Astrocyte of the cerebellum (primary cell): Measurements from ENCODE around the gene GLTP.

Experiments
- DNase-seq: peaks from one replicate; pipeline ENCODE4 v3.0.0-alpha.2; 2011; ENCODE audit warnings: low read depth
- H3K4me3 ChIP-seq: 2 replicates; pipeline ENCODE4 v1.5.1; 2011; ENCODE audit warnings: mild to moderate bottlenecking, low read depth, low read length, moderate library complexity
- in situ Hi-C: cut with HindIII; loops from 2 replicates; pipeline ENCODE4 v1.10.0; 2017; ENCODE audit warnings: low sequenced_read_pairs
- TF ChIP-seq, protein P1 (sequence below): IDR thresholded peaks from 2 replicates; pipeline ENCODE4 v1.5.1; 2012; ENCODE audit warnings: low read length, low read depth, moderate library complexity, mild to moderate bottlenecking; ENCODE audit errors: missing control alignments

Gene GLTP

DNA sequence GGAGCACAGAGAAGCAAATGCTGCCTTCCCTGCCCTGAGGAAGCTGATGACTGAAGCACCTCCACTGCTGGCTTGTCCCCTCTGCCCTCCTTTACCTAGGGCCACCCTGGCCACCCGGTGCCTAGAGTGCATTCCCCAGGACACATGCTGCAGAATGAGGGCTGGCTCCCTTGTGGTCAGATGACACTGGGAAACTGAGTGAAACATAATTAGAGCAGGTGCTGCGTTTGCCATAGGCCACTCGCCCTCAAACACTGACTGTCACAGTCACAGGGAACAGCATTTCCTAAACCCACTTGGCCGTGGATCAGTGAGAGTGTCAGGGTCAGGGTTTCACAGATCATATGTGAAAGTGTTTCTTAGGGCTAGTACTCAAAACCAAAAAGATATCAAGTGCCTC, 35.7 kb upstream of the GLTP start:
- TF ChIP-seq, protein P1, sequence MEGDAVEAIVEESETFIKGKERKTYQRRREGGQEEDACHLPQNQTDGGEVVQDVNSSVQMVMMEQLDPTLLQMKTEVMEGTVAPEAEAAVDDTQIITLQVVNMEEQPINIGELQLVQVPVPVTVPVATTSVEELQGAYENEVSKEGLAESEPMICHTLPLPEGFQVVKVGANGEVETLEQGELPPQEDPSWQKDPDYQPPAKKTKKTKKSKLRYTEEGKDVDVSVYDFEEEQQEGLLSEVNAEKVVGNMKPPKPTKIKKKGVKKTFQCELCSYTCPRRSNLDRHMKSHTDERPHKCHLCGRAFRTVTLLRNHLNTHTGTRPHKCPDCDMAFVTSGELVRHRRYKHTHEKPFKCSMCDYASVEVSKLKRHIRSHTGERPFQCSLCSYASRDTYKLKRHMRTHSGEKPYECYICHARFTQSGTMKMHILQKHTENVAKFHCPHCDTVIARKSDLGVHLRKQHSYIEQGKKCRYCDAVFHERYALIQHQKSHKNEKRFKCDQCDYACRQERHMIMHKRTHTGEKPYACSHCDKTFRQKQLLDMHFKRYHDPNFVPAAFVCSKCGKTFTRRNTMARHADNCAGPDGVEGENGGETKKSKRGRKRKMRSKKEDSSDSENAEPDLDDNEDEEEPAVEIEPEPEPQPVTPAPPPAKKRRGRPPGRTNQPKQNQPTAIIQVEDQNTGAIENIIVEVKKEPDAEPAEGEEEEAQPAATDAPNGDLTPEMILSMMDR: no peak
- no peak for DNase-seq
- in situ Hi-C loops: no loop called here
- no peak overlapping the region for H3K4me3 ChIP-seq

DNA sequence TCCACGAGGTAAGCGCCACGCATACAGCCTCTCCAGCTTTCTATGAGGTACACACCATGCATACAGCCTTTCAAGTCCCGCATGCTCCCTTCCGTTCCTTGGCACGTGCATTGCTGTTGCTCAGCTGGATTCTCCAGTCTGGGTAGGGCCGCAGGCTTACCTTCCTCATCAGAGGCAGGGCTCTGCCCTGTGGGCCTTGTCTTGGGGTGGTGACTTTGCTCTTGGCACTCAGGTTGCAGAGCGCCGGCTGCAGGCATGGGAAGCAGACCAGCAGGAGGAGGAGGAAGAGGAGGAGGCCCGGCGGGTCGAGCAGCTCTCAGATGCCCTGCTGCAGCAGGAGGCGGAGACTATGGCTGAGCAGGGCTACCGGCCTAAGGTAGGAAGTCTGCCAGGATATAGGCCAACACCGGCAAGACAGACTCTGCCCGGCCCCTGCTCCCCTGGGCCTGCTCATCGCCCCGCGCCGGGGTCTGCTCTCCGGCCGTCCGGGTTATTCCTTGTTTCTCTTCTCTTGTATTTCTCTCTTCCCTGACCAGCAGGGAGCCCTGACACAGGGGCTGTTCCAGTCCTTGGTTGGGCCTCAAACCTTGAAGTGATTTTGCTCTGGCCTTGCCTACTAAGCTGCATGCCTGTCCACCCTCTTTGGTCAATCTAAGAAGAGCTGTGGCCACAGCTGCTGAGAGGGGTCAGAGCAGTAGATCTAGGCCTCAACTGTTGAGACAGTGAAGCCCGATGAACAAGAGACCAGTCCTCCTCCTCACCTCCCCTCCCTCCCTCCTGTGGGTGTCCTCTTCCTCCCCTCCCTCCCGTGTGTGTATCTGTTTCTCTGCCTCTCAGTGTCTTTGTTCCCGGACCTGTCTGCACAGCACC, 35.1 kb upstream of the GLTP start:
- H3K4me3 ChIP-seq: no peak overlapping the region
- TF ChIP-seq, protein P1: no peak
- no peak for DNase-seq
- in situ Hi-C loops: no loop called here

DNA sequence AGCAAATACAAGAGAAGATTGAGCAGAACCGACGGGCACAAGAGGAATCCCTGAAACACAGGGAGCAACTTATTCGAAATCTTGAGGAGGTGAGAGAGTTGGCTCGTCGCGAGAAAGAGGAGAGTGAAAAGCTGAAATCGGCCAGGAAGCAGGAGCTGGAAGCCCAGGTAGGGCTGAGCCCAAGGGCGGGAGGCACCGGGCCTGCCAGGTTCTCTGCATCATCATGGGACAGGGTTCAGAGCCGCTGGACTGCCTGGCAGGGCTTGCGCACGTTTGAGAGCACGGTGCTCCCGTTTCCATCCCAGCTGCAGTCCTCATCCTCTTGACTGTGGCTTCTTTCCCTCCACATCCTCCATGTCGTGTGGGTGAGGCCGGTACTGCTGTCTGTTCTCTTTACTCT, 34.1 kb upstream of the GLTP start:
- in situ Hi-C loops: no loop called here
- DNase-seq: no peak

DNA sequence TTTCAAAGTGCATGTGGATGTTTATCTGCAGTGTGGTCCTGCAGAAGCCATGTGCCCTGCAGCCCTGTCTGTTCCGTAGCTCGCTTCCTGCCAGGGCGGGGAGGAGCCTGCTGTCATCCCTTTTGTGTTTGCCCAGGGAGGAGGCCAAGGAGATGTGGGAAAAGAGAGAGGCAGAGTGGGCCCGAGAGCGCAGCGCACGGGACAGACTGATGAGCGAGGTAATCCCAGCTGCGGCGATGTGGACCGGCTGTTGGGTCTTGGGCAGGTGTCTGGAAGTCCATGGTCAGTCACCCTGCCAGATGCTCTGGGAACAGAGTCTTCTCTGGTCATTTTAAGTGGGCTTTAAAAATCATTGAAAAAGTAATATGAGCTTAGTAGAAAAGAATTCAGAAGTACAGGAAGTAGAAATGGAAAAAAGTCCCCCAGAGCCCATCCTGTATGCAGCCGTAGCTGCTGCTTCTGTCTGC, 32.5 kb upstream of the GLTP start:
- no peak for DNase-seq
- H3K4me3 ChIP-seq: no peak overlapping the region
- TF ChIP-seq, protein P1: no peak
- in situ Hi-C loops: no loop called here

More for the DNA sequence above, 34.1 kb upstream of the GLTP start:
- no peak overlapping the region for H3K4me3 ChIP-seq
- TF ChIP-seq, protein P1: no peak

DNA sequence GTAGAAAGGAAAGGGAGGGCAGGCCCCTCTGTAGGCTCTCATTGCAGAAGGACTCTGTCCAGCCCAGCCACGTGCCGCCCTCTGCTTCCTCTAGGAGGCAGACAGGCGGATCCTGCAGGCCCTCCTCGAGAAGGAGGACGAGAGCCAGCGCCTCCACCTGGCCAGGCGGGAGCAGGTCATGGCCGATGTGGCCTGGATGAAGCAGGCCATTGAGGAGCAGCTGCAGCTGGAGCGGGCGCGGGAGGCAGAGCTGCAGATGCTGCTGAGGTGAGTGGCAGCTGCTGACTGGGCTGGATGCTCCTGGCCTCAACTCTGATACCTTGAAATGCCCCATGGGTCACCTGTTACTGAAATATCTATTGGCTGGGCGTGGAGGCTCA, 30.6 kb upstream of the GLTP start:
- in situ Hi-C loops: no loop called here

DNA sequence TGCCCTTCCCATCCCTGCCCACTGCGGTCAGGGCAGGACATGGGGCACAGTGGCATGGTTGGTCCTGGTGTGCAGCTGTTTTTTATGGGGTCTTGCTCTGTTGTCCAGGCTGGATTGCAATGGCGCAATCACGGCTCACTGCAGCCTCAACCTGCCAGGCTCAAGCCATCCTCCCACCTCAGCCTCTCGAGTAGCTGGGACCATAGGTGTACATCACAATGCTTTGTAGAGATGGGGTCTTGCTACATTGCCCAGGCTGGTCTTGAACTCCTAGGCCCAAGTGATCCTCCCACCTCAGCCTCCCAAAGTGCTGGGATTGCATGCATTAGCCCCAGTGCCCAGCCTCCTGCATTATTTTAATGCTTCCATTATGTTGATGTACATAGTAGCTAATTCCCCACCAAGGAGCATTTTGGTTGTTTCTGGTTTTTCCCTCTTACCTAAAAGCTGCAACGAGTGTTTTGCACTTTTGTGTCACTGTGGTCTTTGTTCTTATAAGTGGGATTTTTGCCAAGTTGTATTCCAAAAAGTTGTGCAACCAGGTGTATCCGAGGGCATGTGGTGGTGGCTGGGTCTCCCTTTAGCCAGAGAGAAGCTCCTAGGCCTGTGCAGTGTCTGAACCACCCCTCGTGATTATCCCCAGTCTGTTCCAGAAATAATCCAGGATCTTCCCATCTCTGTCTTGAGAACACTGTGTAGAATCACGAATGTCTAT, 30.1 kb upstream of the GLTP start:
- TF ChIP-seq, protein P1: no peak
- in situ Hi-C loops: no loop called here
- no peak for DNase-seq
- H3K4me3 ChIP-seq: no peak overlapping the region

More for the DNA sequence above, 30.6 kb upstream of the GLTP start:
- DNase-seq: no peak
- no peak overlapping the region for H3K4me3 ChIP-seq
- TF ChIP-seq, protein P1: peak; percentile 38
